K562 (cell line): ENCODE data around the gene TMEM217. TPM values are rescaled to one million over a fixed set of nuclear protein-coding genes. Genes with fewer than 3 reads are reported as not detected.

ENCODE experiments used
- ATF4 ChIP-seq: fragments of 450-650 bp; formaldehyde crosslinking; IDR thresholded peaks from 2 replicates; pipeline ENCODE4 v1.4.0; 2022; ENCODE audit warnings: mild to moderate bottlenecking, moderate library complexity
- BRD4 ChIP-seq: fragments of 200-600 bp; sonication (generic); IDR thresholded peaks from 2 replicates; pipeline ENCODE4 v1.6.1; 2017; ENCODE audit warnings: inconsistent platforms
- CBX8 ChIP-seq: fragments of 200-600 bp; sonication (generic); IDR thresholded peaks from 2 replicates; pipeline ENCODE4 v1.6.1; 2012; ENCODE audit warnings: borderline replicate concordance, mixed run types, low read depth, mild to moderate bottlenecking, moderate library complexity, mixed read lengths, low read length, control low read depth, inconsistent platforms; ENCODE audit not compliant: poor library complexity, severe bottlenecking; ENCODE audit errors: extremely low read depth
- CTBP1 ChIP-seq: fragments of 450-650 bp; IDR thresholded peaks from 2 replicates; pipeline ENCODE4 v1.6.1; 2016; ENCODE audit warnings: borderline replicate concordance
- ETS2 ChIP-seq: IDR thresholded peaks from 2 replicates; pipeline ENCODE4 v1.6.1; 2016; ENCODE audit warnings: borderline replicate concordance, missing genetic modification characterization, mild to moderate bottlenecking, moderate library complexity, missing compliant biosample characterization; ENCODE audit not compliant: poor library complexity, severe bottlenecking
- FOS ChIP-seq: IDR thresholded peaks from 3 replicates; pipeline ENCODE4 v1.6.1; 2011; ENCODE audit not compliant: insufficient read length; ENCODE audit errors: extremely low read depth
- HLTF ChIP-seq: fragments of 450-650 bp; IDR thresholded peaks from 2 replicates; pipeline ENCODE4 v1.6.1; 2016
- MCM3 ChIP-seq: fragments of 450-650 bp; IDR thresholded peaks from 2 replicates; pipeline ENCODE4 v1.6.1; 2016
- MXI1 ChIP-seq: IDR thresholded peaks from 2 replicates; pipeline ENCODE4 v1.6.1; 2011; ENCODE audit warnings: low read depth, mild to moderate bottlenecking, improper control_type of control experiment, low read length
- PRDM10 ChIP-seq: fragments of 450-650 bp; IDR thresholded peaks from 2 replicates; pipeline ENCODE4 v1.6.1; 2018; ENCODE audit not compliant: partially characterized antibody
- ZBTB17 ChIP-seq: fragments of 450-650 bp; formaldehyde crosslinking; IDR thresholded peaks from 2 replicates; pipeline ENCODE4 v1.4.0; 2020; ENCODE audit warnings: mild to moderate bottlenecking
- polyA plus RNA-seq, 8 experiments: library from polyadenylated mRNA; depleted of rRNA in 4 of 8; stranded (reverse) in 5 of 8; unstranded in 3 of 8; fragments of >200 nt; fragmentation: Nextera tagmentation in 2 of 8; fragmentation: Illumina TruSeq in 1 of 8; extraction: Ambion mirVana in 2 of 8; extraction: Trizol in 1 of 8; gene quantifications; 2 replicates each; pipeline versions ENCODE4 v1.2.1 to v1.2.3, GENCODE V29; 2011 to 2014; ENCODE audit warnings: inconsistent platforms in 1 of 8, missing spikeins in 1 of 8
- total RNA-seq, 7 experiments: library from RNA; depleted of rRNA in 6 of 7; stranded (reverse); fragments of >200 nt in 6 of 7; fragmentation: Illumina TruSeq in 2 of 7; extraction: Trizol in 2 of 7; gene quantifications; 2 replicates each; pipeline versions ENCODE4 v1.2.1 to v1.2.3, GENCODE V29; 2011 to 2021; ENCODE audit warnings: low replicate concordance in 1 of 7
- TF ChIP-seq, protein P1 (sequence below): sonication (generic); IDR thresholded peaks from 2 replicates; pipeline ENCODE4 v1.6.1; 2016
- TF ChIP-seq, protein P2 (sequence below), 2 experiments: fragments of 450-650 bp; IDR thresholded peaks; 2 replicates each; pipeline ENCODE4 v1.6.1; 2018; ENCODE audit warnings: mild to moderate bottlenecking in 2 of 2, low read depth in 1 of 2; ENCODE audit not compliant: partially characterized antibody in 2 of 2

Gene TMEM217
- total and polyA plus RNA-seq, 9 of the 15 experiments (the other 6 are each of a cell fraction or from before 2014, with no cell fraction given), result 1.3 to 8.0 (median 1.9) TPM

DNA sequence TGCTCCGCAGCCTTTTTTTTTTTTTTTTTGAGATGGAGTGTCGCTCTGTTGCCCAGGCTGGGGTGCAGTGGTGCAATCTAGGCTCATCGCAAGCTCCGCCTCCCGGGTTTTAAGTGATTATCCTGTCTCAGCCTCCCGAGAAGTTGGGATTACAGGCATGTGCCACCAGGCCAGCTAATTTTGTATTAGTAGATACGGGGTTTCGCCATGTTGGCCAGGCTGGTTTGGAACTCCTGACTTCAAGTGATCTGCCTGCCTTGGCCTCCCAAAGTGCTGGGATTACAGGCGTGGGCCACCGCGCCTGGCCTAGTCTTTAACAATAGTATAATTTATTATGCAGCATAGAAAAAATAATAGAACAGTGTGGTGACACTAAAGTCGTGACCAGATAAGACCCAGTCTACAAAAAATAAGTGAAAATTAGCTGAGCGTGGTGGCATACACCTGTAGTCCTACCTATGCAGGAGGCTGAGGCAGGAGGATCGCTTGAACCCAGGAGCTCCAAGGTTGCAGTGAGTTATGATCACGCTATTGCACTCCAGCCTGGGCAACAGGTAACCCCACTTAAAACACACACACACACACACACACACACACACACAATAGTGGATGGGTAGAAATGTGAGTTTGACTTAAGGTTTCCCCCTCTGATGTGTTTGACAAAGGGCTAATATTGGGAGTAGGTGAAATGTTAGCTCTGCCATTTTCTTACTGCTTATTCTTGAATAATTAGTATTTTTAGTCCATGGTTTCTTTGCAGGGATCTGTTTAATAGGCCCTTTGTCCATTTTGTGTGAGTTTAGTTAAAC, 81.5 kb downstream of the TMEM217 start (continued):
- TF ChIP-seq PRDM10 (no peak), CBX8 (no peak), BRD4 (no peak), MCM3 (no peak), ETS2 (tag) (no peak), ZBTB17 (CRISPR knock-in tag) (0 out of 2 replicates have a peak, but pooled peaks have one; percentile 83), FOS (no peak), CTBP1 (no peak; the same call in 1 of the 2 replicates), ATF4 (CRISPR knock-in tag) (peak; percentile 73), MXI1 (no peak), HLTF (no peak)
- TF ChIP-seq, protein P1, sequence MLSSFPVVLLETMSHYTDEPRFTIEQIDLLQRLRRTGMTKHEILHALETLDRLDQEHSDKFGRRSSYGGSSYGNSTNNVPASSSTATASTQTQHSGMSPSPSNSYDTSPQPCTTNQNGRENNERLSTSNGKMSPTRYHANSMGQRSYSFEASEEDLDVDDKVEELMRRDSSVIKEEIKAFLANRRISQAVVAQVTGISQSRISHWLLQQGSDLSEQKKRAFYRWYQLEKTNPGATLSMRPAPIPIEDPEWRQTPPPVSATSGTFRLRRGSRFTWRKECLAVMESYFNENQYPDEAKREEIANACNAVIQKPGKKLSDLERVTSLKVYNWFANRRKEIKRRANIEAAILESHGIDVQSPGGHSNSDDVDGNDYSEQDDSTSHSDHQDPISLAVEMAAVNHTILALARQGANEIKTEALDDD, result peak; percentile 19; the same call in 1 of the 2 replicates
- TF ChIP-seq, protein P2, sequence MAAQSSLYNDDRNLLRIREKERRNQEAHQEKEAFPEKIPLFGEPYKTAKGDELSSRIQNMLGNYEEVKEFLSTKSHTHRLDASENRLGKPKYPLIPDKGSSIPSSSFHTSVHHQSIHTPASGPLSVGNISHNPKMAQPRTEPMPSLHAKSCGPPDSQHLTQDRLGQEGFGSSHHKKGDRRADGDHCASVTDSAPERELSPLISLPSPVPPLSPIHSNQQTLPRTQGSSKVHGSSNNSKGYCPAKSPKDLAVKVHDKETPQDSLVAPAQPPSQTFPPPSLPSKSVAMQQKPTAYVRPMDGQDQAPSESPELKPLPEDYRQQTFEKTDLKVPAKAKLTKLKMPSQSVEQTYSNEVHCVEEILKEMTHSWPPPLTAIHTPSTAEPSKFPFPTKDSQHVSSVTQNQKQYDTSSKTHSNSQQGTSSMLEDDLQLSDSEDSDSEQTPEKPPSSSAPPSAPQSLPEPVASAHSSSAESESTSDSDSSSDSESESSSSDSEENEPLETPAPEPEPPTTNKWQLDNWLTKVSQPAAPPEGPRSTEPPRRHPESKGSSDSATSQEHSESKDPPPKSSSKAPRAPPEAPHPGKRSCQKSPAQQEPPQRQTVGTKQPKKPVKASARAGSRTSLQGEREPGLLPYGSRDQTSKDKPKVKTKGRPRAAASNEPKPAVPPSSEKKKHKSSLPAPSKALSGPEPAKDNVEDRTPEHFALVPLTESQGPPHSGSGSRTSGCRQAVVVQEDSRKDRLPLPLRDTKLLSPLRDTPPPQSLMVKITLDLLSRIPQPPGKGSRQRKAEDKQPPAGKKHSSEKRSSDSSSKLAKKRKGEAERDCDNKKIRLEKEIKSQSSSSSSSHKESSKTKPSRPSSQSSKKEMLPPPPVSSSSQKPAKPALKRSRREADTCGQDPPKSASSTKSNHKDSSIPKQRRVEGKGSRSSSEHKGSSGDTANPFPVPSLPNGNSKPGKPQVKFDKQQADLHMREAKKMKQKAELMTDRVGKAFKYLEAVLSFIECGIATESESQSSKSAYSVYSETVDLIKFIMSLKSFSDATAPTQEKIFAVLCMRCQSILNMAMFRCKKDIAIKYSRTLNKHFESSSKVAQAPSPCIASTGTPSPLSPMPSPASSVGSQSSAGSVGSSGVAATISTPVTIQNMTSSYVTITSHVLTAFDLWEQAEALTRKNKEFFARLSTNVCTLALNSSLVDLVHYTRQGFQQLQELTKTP (IDR thresholded peaks at IDR 0.05; ENCODE audit: low read depth in 1 of 2, partially characterized antibody in 2 of 2), result no peak
